NCI-H748 treated with DMSO at 0.1 percent for 48 hours (cell line): ENCODE results near the gene SIRT2.
A peak's percentile ranks its signal among the peaks of the same experiment; 100 is the strongest.
"Not testable (repeated sequence)": the region's sequence is repeated elsewhere in the genome, so short reads cannot be mapped to it uniquely, and the experiment has no call there.

Source experiments
- DNase-seq: peaks from one replicate; lab custom pipeline; 2025; lab: John Stamatoyannopoulos, UW

SIRT2 gene

DNA sequence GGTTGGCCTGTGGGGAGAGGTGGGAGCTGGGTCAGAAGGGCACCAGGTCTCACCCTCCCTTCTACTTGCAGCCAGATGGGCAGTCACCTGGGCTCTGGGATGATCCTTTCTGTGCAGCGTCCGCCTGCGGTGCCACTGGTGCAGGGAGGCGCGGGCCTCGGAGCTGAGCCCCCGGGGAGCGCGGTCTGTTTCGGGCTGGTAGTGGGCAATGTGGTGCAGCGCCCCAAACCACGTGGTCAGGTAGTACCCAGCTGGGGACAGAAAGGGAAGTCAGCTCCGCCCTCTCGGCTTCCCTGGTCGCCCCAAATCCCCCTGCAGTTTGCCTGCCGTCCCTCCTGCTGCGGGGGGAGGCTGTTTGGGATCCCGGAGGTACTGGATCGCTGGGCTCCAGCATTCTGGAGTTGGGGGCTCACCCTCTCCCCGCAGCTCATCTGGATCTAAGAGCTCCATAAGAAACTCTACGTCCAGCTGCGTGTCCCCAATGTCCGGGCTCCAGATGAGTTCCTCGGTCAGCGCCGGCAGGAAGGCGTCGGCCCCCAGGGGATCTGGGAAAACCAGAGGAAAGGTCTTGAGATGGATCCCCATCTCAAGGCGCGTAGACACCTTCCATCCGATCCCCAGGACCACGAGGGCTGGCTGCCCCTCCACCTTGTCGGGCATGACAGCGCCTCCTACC is 30.1 kb downstream of the SIRT2 start:
- no peak for DNase-seq

DNA sequence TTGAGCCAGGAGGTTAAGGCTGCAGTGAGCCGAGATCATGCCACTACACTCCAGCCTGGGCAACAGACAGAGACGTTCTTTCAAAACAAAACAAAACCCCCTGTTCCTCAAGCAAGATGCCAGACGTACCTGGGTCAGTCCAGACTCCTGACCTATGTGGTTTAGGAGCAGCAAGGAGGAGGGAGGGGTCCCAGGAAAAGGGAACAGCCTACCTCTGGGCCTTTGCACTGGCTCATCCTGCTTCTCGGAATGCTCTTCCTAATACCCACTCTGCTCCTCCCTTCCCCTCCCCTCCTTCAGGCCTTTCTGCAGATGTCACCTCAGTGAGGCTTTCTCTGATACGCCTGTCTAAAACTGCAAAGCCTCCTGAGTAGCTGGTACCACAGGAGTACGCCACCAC is 30.9 kb downstream of the SIRT2 start:
- DNase-seq = no peak

DNA sequence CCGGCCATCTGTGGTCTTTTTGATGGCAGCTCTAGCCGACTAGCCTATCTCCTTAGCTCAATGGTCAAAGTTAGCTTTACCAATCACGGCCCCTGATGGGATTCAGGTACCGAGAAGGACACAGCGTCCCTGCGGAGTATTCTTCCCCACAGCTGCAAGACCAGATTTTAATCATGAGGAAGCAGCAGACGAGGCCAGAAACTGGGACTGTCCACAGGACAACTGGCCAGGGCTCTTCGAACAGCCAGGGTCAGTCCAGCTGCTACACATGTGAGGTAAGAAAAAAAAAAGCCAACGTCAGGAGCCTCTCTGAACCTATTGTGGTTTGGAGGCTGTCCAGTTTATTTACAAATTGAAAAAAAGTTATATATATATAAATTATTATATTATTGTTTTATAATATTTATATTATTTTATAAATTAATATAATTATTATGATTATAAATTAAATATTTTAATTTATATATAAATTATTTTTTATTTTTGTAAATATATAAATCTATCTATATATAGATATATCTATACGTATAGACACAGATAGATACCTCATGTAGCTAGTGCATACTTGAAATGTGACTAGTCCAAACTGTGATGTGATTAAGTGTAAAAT is 32.1 kb downstream of the SIRT2 start:
- DNase-seq = no peak

DNA sequence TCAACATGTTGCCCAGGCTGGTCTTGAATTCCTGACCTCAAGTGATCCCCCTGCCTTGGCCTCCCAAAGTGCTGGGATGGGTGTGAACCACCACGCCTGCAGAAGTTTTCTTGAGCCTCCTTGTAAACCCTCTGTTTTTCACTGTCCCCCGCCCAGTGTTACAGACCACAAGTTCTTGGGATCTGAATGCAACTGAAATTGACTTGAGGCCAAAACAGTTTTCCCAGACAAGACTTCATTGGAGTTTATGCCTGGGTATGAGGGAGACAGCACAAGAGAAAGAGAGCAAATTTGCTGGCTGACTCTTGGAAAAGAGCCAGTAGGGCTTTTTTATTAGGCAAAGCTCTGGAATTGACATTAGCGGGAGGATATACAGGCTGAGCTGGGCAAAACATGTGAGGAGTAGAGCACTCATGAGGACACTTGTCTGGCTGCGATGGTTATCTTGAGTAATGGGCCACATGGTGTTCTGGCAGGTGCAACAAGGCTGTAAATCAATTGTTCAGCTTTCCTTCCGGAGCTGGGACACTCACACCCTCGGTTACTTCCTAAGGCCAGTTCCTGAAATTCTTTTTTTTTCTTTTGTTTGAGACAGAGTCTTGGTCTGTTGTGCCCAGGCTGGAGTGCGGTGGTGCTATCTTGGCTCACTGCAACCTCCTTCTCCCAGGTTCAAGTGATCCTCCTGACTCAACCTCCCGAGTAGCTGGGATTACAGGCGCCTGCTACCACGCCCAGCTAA is 36.9 kb downstream of the SIRT2 start:
- peak; percentile 89 for DNase-seq

DNA sequence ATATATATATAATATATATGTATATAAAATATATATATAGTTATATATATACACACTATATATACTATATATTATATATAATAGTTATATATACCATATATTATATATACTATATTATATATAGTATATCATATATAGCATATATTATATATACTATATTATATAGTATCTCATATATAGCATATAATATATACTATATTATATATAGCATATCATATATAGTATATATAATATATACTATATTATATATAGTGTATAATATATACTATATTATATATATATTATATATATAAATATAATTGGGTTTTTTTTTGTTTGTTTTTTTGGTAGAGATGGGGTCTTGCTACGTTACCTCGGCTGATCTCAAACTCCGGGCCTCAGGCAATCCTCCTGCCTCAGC is 38.0 kb downstream of the SIRT2 start:
- DNase-seq = no peak

DNA sequence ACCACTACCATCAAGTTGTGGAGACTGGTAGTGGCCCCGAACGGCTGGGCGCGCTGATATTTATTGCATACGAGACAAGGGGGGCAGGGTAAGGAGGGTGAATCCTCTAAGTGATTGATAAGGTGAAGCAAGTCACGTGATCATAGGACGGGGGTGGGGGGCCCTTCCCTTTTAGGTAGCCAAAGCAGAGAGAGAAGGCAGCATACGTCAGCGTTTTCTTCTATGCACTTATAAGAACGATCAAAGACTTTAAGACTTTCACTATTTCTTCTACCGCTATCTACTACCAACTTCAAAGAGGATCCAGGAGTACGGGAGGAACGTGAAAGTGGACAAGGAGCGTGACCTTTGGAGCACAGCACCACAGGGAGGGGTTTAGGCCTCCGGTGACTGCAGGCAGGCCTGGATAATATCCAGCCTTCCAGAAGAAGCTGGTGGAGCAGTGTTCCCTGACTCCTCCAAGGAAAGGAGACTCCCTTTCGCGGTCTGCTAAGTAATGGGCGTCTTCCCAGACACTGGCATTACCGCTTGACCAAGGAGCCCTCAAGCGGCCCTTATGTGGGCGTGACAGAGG is 39.7 kb downstream of the SIRT2 start:
- not testable (repeated sequence) for DNase-seq

DNA sequence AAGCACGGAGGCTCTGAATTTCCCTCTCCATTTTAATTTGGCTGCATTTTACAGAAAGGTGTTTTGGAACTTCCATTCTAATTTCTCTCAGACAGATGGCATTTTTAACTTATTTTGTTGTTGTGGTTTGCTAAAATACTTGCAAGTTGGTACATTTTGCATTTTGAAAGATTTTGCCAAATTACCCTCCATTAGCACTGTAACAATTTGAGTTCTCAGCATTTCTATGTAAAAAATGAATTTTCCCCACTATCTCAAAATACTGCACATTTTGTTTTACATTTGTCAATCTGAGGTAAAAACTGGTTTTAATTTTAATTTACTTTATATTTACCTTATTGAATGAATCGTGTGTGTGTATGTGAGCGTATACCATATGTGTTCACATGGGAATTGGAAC is 42.6 kb downstream of the SIRT2 start:
- no peak for DNase-seq

DNA sequence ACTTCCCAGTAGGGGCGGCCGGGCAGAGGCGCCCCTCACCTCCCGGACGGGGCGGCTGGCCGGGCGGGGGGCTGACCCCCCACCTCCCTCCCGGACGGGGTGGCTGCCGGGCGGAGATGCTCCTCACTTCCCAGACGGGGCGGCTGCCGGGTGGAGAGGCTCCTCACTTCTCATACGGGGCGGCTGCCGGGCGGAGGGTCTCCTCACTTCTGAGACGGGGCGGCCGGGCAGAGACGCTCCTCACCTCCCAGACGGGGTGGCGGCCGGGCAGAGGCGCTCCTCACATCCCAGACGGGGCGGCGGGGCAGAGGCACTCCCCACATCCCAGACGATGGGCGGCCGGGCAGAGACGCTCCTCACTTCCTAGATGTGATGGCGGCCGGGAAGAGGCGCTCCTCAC is 43.7 kb downstream of the SIRT2 start:
- DNase-seq = not testable (repeated sequence)

DNA sequence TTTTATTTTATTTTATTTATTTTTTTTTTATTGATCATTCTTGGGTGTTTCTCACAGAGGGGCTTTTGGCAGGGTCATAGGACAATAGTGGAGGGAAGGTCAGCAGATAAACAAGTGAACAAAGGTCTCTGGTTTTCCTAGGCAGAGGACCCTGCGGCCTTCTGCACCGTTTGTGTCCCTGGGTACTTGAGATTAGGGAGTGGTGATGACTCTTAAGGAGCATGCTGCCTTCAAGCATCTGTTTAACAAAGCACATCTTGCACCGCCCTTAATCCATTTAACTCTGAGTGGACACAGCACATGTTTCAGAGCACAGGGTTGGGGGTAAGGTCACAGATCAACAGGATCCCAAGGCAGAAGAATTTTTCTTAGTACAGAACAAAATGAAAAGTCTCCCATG is 44.5 kb downstream of the SIRT2 start:
- DNase-seq = not testable (repeated sequence)

DNA sequence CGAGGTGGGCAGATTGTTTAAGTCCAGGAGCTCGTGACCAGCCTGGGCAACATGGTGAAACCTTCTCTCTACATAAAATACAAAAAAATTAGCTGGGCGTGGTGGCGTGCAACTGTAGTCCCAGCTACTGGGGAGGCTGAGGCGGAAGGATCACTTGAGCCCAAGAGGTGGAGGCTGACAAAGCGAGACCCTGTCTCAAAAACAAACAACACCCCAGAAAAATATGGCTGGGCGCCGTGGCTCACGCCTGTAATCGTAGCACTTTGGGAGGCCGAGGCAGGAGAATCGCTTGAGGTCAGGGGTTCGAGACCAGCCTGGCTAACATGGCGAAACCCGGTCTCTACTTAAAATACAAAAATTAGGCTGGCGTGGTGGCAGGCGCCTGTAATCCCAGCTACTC is 46.2 kb downstream of the SIRT2 start:
- DNase-seq = no peak

DNA sequence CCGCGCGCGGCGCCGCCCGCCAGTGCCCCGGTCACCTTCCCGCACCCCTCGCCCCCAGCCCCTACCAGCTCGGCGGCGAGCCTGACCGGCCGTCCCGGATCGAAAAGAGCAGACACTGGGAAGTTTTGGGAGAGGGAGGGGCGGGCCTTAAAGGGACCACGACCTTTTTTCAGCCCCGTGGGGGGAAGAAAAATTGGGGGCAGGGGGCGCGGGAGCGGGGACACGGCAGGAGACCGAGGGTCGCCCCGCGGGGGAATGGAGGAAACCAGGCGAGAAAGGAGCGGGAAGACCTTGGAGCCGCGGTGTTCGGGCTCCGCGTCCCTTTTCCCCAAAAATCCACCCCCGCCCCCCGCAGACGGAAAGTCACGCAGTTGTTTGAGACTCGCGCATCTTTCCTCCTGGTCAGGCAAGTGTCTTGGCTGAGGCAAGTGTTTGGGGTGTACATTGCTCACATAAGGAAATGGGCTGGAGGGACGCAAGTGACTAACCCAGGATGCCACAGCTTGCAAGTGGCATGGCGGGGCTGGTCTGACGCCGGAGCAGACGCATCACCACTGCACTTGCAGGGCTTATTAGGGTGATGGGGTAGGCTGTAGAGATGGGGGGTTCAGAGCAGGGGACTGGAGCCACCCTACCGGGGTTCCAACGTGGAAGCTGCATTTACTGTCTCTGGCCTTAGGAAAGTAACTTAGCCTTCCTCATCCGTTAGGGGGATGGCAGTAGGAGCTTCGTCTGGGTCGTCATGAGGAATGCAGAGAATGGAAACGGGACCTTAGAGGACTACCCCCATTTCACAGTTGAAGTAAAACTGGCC is 47.0 kb downstream of the SIRT2 start:
- no peak for DNase-seq

DNA sequence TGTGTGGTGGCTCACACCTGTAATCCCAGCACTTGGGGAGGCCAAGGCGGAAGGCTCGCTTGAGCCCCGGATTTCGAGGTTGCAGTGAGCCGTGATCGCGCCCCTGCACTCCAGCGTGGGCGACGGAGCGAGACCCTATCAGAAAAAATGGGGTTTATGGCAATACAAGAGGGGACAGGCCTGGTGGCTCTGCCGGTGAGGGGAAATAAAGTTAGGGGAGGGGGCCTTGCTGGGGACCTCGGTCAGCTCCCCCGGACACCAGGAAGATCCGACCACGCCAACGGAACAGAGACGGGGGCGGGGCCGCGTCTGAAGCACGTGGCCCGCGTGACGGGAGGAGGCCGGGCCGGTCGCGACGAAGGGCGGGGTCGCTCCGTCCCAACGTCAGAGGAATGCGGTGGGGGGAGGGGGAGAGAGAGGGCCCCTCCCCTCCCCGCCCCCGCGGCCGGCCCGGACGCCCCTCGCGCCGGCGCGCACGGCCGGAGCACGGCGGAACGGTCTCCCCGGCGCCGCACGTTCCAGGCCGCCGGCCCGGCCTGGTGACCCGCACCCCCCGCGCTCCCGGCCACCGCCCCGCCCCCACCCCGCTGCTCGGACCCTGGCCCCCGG is 47.7 kb downstream of the SIRT2 start:
- peak; percentile 80 for DNase-seq

DNA sequence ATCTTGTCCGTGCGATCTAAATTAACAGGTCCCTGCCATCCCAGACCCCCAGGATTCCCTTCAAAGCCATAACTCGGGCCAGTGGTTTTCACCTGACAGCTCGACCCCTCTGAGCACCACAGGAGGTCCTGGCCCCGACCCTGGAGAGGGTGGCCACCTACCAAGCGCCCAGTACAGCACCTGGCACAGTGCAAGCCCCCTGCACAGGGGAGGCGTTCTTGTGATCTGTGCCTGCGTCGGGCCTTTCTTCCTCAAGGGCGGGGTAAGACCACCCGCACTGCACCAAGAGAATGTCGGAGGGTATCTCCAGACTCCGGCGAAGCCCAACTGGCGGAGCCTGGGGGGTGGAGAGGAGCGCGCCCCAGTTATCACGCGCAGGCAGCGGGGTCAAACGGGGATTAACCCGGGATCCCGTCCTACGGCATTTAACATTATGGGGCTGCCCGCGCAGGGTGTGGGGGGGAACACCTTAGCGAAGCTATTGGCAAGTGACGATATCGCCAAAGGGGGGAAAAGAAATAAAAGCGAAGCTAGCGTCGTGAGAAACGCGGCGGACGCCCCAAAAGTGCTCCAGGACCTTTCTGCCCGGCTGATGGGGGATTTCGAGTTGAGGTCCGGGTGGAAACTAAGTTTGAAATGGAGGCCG is 48.3 kb downstream of the SIRT2 start:
- no peak for DNase-seq

DNA sequence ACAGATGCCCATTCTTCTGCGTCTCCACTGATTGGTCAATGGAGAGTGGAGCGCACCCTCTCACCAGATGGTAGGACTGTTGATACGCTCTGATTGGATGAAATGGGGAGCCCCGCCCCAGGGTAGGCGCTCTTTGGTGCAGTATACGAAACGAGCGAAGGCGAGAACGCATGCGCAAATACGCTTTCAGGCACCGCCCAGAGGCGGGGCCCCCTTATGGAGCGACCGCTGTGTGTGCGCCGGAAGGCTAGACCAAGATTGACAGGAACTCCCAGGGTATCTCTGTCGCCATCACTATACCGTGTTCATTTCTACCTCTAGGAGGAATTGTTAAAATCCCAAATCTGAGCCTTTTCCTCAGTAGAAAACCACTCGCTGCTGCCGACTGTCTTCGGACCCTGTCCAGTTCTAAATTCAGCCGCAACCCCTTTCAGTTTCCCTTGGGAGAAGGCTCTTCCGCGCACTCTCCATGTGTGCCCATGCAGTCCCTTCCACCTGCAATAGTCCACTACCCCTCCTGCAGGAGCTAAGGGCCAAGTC is 48.9 kb downstream of the SIRT2 start:
- peak; percentile 80 for DNase-seq

DNA sequence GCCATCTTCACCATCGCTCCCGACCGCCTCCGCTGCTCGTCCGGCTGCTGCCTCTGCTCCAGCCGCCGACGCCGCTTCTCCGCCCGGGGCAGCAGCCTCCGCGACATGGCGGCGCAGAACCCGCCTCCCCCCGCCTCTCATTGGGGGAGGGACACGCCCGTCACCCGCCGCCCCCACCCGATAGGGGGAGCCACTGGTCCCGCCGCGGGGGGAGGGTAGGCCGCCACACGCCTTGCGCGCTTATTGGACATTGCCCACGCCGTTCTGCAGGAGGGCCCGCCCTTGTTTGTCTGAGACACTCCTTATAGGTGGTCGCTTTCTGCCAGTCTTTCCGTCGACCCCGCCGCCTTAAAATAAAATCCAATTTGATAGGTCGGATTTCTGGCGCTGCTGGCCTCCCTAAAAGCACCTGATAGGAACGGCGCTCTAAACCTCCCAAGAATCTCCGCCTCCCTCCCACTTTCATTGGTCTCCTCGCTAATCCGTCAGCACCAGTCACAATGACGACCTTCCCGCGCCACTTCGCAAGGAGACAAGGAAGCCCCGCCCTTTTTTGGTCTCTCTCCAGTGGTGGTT is 49.5 kb downstream of the SIRT2 start, which contains the start of gene HNRNPL:
Gene HNRNPL, minus strand, starts transcription at position 127 of the 576 bp plus-strand sequence. Its CDS starts 20 bp downstream, at position 107.
- peak; percentile 100 for DNase-seq

DNA sequence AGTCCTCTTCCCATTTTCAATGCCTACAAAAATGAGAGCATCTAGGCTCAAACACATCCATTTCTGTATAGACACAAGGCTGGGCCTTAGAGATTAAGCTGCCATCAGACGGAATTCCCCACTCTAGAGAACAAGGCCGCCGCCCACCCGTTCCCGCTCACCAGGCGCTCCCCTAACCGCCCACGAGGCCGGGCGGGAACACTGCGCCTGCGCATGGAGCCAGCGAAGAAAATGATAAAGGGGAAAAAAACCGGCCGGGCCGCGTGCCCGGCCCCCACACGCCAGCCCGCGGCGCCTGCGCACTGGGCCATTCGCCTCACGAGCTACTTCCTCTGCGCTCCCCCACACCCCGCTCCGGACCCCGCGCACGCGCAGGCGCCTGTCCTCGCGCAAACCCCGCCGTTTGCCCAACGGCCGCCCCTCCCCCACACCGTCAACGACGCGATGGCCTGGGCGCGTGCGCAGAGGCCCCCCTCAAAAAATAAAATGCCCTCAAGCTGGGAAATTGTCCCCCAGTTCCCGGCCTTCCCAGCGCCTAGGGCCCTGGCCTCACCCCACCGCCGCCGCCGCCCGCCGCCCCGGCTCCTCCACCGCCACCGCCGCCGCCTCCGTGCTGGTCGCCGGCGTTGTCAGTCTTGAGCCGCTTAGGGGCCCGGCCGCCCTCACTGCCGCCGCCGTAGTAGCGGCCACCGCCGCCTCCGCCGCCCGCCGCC is 50.1 kb downstream of the SIRT2 start:
- DNase-seq = peak; percentile 95

DNA sequence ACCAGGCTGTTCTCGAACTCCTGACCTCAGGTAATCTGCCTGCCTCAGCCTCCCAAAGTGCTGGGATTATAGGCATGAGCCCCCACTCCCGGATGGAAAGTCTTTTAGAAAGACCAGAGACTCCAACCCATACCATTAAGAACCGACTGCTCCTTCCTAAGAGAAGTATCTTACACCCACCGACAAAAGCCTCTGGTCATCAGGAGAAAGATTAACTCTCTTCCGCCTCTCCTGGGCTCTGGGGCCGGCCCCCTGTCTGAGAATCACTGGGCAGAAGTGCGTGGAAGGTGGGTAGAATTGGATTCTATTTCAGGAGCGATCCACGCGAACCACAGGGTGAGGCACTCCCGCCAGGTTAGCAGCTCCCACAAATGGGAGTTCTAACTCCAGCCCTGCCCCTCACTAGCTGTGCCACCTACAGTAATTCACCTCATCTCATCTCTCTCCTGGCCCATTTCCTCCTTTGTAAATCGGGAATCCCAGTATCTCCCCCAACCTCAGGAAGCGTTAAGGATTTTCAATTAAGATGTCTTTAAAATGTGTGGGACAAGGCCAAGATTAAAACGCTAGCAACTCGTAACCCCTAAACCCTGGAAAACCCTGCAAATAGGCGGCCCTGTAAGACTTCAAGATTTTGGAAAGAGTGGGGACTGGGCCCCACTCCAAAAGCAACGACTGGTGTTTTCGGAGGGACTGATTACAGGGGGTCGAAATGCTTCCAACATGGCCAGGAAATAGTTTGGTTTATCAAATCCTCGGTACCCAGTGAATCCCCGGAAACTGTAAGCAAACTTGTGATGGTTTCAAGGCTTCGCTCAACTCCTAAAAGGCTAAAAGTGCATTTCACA is 50.9 kb downstream of the SIRT2 start:
- DNase-seq = no peak

DNA sequence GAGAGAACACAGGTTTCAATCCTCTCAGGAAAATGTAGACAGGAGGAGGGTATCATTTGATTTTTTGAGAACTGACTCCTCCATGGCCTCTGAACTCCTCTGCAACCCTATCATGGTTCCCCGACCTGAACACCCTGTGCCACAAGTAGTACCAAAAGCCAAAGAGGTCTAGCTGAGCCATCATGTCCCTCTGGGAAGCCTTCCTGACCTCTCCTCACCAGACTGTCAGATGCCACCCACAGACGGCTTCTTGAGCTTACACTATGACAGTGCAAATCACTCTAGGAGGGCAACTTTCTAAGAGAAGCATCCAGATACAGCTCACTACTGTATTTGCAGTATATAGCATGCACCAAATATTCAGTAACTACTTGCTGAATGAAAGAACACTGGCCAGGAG is 53.3 kb downstream of the SIRT2 start:
- DNase-seq = no peak
